MM.1S (cell line): Measurements from ENCODE around the gene NAT8L.

Experiments used
- CTCF ChIP-seq: fragments of 300-600 bp; sonication (generic); IDR thresholded peaks from 2 replicates; pipeline ENCODE4 v1.5.1; 2016; ENCODE audit warnings: antibody characterized with exemption, low read length, mixed read lengths
- EZH2 ChIP-seq: fragments of 300-600 bp; sonication (generic); optimal IDR thresholded peaks from 2 replicates; pipeline ENCODE3; 2017; ENCODE audit warnings: low read depth, mild to moderate bottlenecking, antibody characterized with exemption, low read length, mixed read lengths
- EZH2phosphoT487 ChIP-seq: fragments of 300-600 bp; sonication (generic); IDR thresholded peaks from 2 replicates; pipeline ENCODE4 v1.6.1; 2018; ENCODE audit warnings: antibody characterized with exemption, low read length

- no peak for TF ChIP-seq CTCF
- TF ChIP-seq EZH2, result no peak
- no peak for TF ChIP-seq EZH2phosphoT487
These were observed 42.4 kb downstream of the NAT8L start for GRCh38 chr4:2101346-2102044.
